WTC11 (cell line): ENCODE measurements around the gene GYS1. TPM values are rescaled to one million over a fixed set of nuclear protein-coding genes. Genes with fewer than 3 reads are reported as not detected.
A peak's percentile ranks its signal among the peaks of the same experiment; 100 is the strongest.

Experiments
- AFF4 ChIP-seq: sonication (generic); formaldehyde crosslinking; IDR thresholded peaks from 2 replicates; pipeline ENCODE4 v1.8.1; 2023; ENCODE audit warnings: mild to moderate bottlenecking, missing genetic modification reagents, borderline replicate concordance
- ATF1 ChIP-seq: sonication (generic); formaldehyde crosslinking; IDR thresholded peaks from 2 replicates; pipeline ENCODE4 v1.8.1; 2023; ENCODE audit warnings: mild to moderate bottlenecking, moderate library complexity, missing genetic modification reagents
- ATF3 ChIP-seq: sonication (generic); formaldehyde crosslinking; conservative IDR thresholded peaks from 2 replicates; pipeline ENCODE4 v1.8.1; 2022; ENCODE audit warnings: mild to moderate bottlenecking, missing genetic modification reagents
- CBFB ChIP-seq: sonication (generic); formaldehyde crosslinking; IDR thresholded peaks from 2 replicates; pipeline ENCODE4 v1.8.1; 2022; ENCODE audit warnings: mild to moderate bottlenecking, low read depth, missing genetic modification reagents
- CREB1 ChIP-seq: sonication (generic); formaldehyde crosslinking; IDR thresholded peaks from 2 replicates; pipeline ENCODE4 v1.8.0; 2023; ENCODE audit warnings: mild to moderate bottlenecking, missing genetic modification reagents
- E2F5 ChIP-seq: sonication (generic); formaldehyde crosslinking; IDR thresholded peaks from 2 replicates; pipeline ENCODE4 v1.8.1; 2022; ENCODE audit warnings: mild to moderate bottlenecking, moderate library complexity, missing genetic modification reagents
- EMX1 ChIP-seq: fragments of 250-450 bp; sonication (Bioruptor Pico); IDR thresholded peaks from 2 replicates; pipeline ENCODE4 v1.8.0; 2021; ENCODE audit warnings: mild to moderate bottlenecking
- ESRRA ChIP-seq: sonication (generic); formaldehyde crosslinking; IDR thresholded peaks from 2 replicates; pipeline ENCODE4 v1.8.1; 2022; ENCODE audit warnings: mild to moderate bottlenecking, missing genetic modification reagents, borderline replicate concordance
- ETV6 ChIP-seq: sonication (generic); formaldehyde crosslinking; IDR thresholded peaks from 2 replicates; pipeline ENCODE4 v1.8.1; 2022; ENCODE audit warnings: mild to moderate bottlenecking, missing genetic modification reagents
- GTF2I ChIP-seq: fragments of 250-450 bp; sonication (Bioruptor Pico); conservative IDR thresholded peaks from 2 replicates; pipeline ENCODE4 v1.4.0; 2021; ENCODE audit warnings: mild to moderate bottlenecking
- HMGXB4 ChIP-seq: sonication (generic); formaldehyde crosslinking; IDR thresholded peaks from 2 replicates; pipeline ENCODE4 v1.8.1; 2023; ENCODE audit warnings: mild to moderate bottlenecking, moderate library complexity, missing genetic modification reagents
- JUN ChIP-seq: sonication (generic); formaldehyde crosslinking; IDR thresholded peaks from 2 replicates; pipeline ENCODE4 v1.8.0; 2023; ENCODE audit warnings: mild to moderate bottlenecking, missing genetic modification reagents
- NFYB ChIP-seq: sonication (generic); formaldehyde crosslinking; conservative IDR thresholded peaks from 2 replicates; pipeline ENCODE4 v1.8.0; 2022; ENCODE audit warnings: low read depth, missing genetic modification reagents
- SMAD4 ChIP-seq: sonication (generic); formaldehyde crosslinking; IDR thresholded peaks from 2 replicates; pipeline ENCODE4 v1.8.0; 2022; ENCODE audit warnings: mild to moderate bottlenecking, missing genetic modification reagents
- SOX15 ChIP-seq: fragments of 250-450 bp; sonication (Bioruptor Pico); IDR thresholded peaks from 2 replicates; pipeline ENCODE4 v1.9.0; 2021; ENCODE audit warnings: mild to moderate bottlenecking
- SP1 ChIP-seq: sonication (generic); formaldehyde crosslinking; conservative IDR thresholded peaks from 2 replicates; pipeline ENCODE4 v1.8.1; 2022; ENCODE audit warnings: missing genetic modification reagents
- TCF7 ChIP-seq: sonication (generic); formaldehyde crosslinking; IDR thresholded peaks from 2 replicates; pipeline ENCODE4 v1.8.0; 2022; ENCODE audit warnings: mild to moderate bottlenecking, low read depth, missing genetic modification reagents, moderate library complexity
- ZMAT4 ChIP-seq: fragments of 250-450 bp; sonication (Bioruptor Pico); IDR thresholded peaks from 2 replicates; pipeline ENCODE4 v1.9.0; 2021; ENCODE audit warnings: mild to moderate bottlenecking
- ZNF263 ChIP-seq: sonication (generic); formaldehyde crosslinking; IDR thresholded peaks from 2 replicates; pipeline ENCODE4 v1.8.1; 2022; ENCODE audit warnings: low read depth, mild to moderate bottlenecking, moderate library complexity, missing genetic modification reagents
- total RNA-seq: library from RNA; stranded (reverse); gene quantifications from 3 replicates; pipeline ENCODE4 v1.2.3, GENCODE V29; 2021
- TF ChIP-seq, protein P1 (sequence below): sonication (generic); formaldehyde crosslinking; IDR thresholded peaks from 2 replicates; pipeline ENCODE4 v1.8.0; 2023; ENCODE audit warnings: missing genetic modification reagents
- TF ChIP-seq, protein P2 (sequence below): sonication (generic); formaldehyde crosslinking; IDR thresholded peaks from 2 replicates; pipeline ENCODE4 v1.8.0; 2022; ENCODE audit warnings: mild to moderate bottlenecking, missing genetic modification reagents
- TF ChIP-seq, protein P3 (sequence below): sonication (generic); formaldehyde crosslinking; IDR thresholded peaks from 2 replicates; pipeline ENCODE4 v1.8.1; 2023; ENCODE audit warnings: mild to moderate bottlenecking, missing genetic modification reagents, moderate library complexity
- TF ChIP-seq, protein P4 (sequence below): fragments of 250-450 bp; sonication (Bioruptor Pico); IDR thresholded peaks from 2 replicates; pipeline ENCODE4 v1.9.0; 2021; ENCODE audit warnings: mild to moderate bottlenecking

GYS1 gene
- total RNA-seq, 1 experiment from 2014 or later: 52.0 TPM

DNA sequence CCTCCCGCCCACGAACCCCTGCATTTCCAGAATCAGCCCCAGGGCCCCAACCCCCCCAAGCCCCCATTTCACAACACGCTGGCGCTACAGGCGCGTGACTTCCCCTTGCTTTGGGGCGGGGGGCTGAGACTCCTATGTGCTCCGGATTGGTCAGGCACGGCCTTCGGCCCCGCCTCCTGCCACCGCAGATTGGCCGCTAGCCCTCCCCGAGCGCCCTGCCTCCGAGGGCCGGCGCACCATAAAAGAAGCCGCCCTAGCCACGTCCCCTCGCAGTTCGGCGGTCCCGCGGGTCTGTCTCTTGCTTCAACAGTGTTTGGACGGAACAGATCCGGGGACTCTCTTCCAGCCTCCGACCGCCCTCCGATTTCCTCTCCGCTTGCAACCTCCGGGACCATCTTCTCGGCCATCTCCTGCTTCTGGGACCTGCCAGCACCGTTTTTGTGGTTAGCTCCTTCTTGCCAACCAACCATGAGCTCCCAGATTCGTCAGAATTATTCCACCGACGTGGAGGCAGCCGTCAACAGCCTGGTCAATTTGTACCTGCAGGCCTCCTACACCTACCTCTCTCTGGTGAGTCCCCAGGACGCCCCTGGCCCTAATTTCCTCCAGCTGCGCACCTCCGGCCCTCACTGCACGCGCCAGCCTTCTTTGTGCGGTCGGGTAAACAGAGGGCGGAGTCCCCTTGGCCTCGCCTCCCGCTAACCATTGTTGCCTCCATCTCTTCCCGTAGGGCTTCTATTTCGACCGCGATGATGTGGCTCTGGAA lies 27.9 kb downstream of the GYS1 start, which contains the start of gene FTL (continued):
- TF ChIP-seq SMAD4 (no peak), ATF3 (CRISPR knock-in tag) (no peak), ZNF263 (CRISPR knock-in tag) (no peak), NFYB (CRISPR knock-in tag) (peak; percentile 71), ETV6 (peak; percentile 77; the same call in 1 of the 2 replicates), SP1 (peak; percentile 72), EMX1 (CRISPR knock-in tag) (no peak), HMGXB4 (CRISPR knock-in tag) (0 out of 2 replicates have a peak, but pooled peaks have one; percentile 21), CBFB (CRISPR knock-in tag) (no peak), ESRRA (no peak), JUN (CRISPR knock-in tag) (peak; percentile 74; the same call in 1 of the 2 replicates), GTF2I (CRISPR knock-in tag) (no peak), CREB1 (CRISPR knock-in tag) (peak; percentile 64; the same call in 1 of the 2 replicates), E2F5 (CRISPR knock-in tag) (0 out of 2 replicates have a peak, but pooled peaks have one; percentile 26), TCF7 (no peak), SOX15 (no peak), ZMAT4 (CRISPR knock-in tag) (0 out of 2 replicates have a peak, but pooled peaks have one; percentile 62), AFF4 (CRISPR knock-in tag) (no peak), ATF1 (peak; percentile 49; the same call in 1 of the 2 replicates)
- TF ChIP-seq, protein P1, sequence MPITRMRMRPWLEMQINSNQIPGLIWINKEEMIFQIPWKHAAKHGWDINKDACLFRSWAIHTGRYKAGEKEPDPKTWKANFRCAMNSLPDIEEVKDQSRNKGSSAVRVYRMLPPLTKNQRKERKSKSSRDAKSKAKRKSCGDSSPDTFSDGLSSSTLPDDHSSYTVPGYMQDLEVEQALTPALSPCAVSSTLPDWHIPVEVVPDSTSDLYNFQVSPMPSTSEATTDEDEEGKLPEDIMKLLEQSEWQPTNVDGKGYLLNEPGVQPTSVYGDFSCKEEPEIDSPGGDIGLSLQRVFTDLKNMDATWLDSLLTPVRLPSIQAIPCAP (CRISPR knock-in tag): no peak
- TF ChIP-seq, protein P2, sequence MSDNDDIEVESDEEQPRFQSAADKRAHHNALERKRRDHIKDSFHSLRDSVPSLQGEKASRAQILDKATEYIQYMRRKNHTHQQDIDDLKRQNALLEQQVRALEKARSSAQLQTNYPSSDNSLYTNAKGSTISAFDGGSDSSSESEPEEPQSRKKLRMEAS: no peak; the same call in none of the 2 replicates
- TF ChIP-seq, protein P3, sequence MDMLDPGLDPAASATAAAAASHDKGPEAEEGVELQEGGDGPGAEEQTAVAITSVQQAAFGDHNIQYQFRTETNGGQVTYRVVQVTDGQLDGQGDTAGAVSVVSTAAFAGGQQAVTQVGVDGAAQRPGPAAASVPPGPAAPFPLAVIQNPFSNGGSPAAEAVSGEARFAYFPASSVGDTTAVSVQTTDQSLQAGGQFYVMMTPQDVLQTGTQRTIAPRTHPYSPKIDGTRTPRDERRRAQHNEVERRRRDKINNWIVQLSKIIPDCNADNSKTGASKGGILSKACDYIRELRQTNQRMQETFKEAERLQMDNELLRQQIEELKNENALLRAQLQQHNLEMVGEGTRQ (CRISPR knock-in tag): peak; percentile 73
- TF ChIP-seq, protein P4, sequence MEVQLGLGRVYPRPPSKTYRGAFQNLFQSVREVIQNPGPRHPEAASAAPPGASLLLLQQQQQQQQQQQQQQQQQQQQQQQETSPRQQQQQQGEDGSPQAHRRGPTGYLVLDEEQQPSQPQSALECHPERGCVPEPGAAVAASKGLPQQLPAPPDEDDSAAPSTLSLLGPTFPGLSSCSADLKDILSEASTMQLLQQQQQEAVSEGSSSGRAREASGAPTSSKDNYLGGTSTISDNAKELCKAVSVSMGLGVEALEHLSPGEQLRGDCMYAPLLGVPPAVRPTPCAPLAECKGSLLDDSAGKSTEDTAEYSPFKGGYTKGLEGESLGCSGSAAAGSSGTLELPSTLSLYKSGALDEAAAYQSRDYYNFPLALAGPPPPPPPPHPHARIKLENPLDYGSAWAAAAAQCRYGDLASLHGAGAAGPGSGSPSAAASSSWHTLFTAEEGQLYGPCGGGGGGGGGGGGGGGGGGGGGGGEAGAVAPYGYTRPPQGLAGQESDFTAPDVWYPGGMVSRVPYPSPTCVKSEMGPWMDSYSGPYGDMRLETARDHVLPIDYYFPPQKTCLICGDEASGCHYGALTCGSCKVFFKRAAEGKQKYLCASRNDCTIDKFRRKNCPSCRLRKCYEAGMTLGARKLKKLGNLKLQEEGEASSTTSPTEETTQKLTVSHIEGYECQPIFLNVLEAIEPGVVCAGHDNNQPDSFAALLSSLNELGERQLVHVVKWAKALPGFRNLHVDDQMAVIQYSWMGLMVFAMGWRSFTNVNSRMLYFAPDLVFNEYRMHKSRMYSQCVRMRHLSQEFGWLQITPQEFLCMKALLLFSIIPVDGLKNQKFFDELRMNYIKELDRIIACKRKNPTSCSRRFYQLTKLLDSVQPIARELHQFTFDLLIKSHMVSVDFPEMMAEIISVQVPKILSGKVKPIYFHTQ: peak; percentile 59; the same call in 1 of the 2 replicates
